IMR-90 (cell line): ENCODE data around the gene C3orf70. TPM values are rescaled to one million over a fixed set of nuclear protein-coding genes. Genes with fewer than 3 reads are reported as not detected.

Experiments used
- ATAC-seq: fragments of 200-7000 bp; cut with Tn5 transposase; 2 replicates; pipeline ENCODE4 v1.9.1; 2020; ENCODE audit warnings: low read depth, mild to moderate bottlenecking, moderate library complexity
- BruUV-seq: library from RNA; stranded (reverse); fragments of 400-500 nt; replicated peaks from 2 replicates; lab custom pipeline; 2021; lab: Mats Ljungman, UMichigan
- CTCF ChIA-PET: fragments of 300-600 bp; formaldehyde crosslinking; extraction: SDS; loops from one replicate; lab custom pipeline; 2021; ENCODE audit warnings: antibody characterized with exemption; lab: Yijun Ruan, JAX
- POLR2A ChIA-PET: fragments of 300-600 bp; sonication (Branson Sonifier 250); formaldehyde crosslinking; loops from one replicate; lab custom pipeline; 2022; ENCODE audit warnings: antibody characterized with exemption; ENCODE audit not compliant: unreplicated experiment; lab: Charles Lee
- DNase-seq: peaks from one replicate; pipeline ENCODE4 v3.0.0; 2013
- H2AFZ ChIP-seq: replicated peaks from 2 replicates; pipeline ENCODE3; 2013; ENCODE audit warnings: low read length, mild to moderate bottlenecking; ENCODE audit not compliant: poor library complexity
- H2AK5ac ChIP-seq: 2 replicates; pipeline ENCODE4 v1.6.1; 2013; ENCODE audit warnings: low read depth, low read length, inconsistent platforms
- H2AK9ac ChIP-seq: replicated peaks from 2 replicates; pipeline ENCODE3; 2013; ENCODE audit warnings: mild to moderate bottlenecking, low read depth, low read length, moderate library complexity; ENCODE audit not compliant: poor library complexity
- H2BK120ac ChIP-seq: 2 replicates; pipeline ENCODE4 v1.6.1; 2013; ENCODE audit warnings: low read depth, low read length, inconsistent platforms
- H2BK15ac ChIP-seq: 3 replicates; pipeline ENCODE4 v1.6.1; 2013; ENCODE audit warnings: low read depth, low read length, inconsistent platforms
- H2BK20ac ChIP-seq: 2 replicates; pipeline ENCODE4 v1.6.1; 2013; ENCODE audit warnings: low read depth, mild to moderate bottlenecking, inconsistent platforms, low read length, moderate library complexity
- H2BK5ac ChIP-seq: 2 replicates; pipeline ENCODE4 v1.6.1; 2013; ENCODE audit warnings: mild to moderate bottlenecking, low read depth, low read length, inconsistent platforms; ENCODE audit not compliant: poor library complexity, severe bottlenecking
- H3K14ac ChIP-seq: replicated peaks from 2 replicates; pipeline ENCODE4 v1.6.1; 2013; ENCODE audit warnings: low read depth, low read length, inconsistent platforms
- H3K18ac ChIP-seq: 2 replicates; pipeline ENCODE4 v1.6.1; 2013; ENCODE audit warnings: low read depth, low read length, control low read depth
- H3K23ac ChIP-seq: 2 replicates; pipeline ENCODE4 v1.6.1; 2013; ENCODE audit warnings: low read depth, low read length, inconsistent platforms
- H3K27ac ChIP-seq: 2 replicates; pipeline ENCODE4 v1.5.1; 2013; ENCODE audit warnings: mild to moderate bottlenecking, control low read depth, low read length; ENCODE audit not compliant: insufficient read depth
- H3K27me3 ChIP-seq: 2 replicates; pipeline ENCODE4 v1.6.1; 2013; ENCODE audit warnings: low read length; ENCODE audit not compliant: control insufficient read depth, insufficient read depth
- H3K36me3 ChIP-seq: 2 replicates; pipeline ENCODE4 v1.6.1; 2013; ENCODE audit warnings: low read length, mixed read lengths; ENCODE audit not compliant: control insufficient read depth, insufficient read depth
- H3K4ac ChIP-seq: 2 replicates; pipeline ENCODE4 v1.6.1; 2013; ENCODE audit warnings: low read depth, low read length, inconsistent platforms
- H3K4me1 ChIP-seq: 2 replicates; pipeline ENCODE4 v1.6.1; 2013; ENCODE audit warnings: low read length, mixed read lengths; ENCODE audit not compliant: control insufficient read depth, insufficient read depth
- H3K4me2 ChIP-seq: 2 replicates; pipeline ENCODE4 v1.6.1; 2013; ENCODE audit warnings: low read depth, mild to moderate bottlenecking, control low read depth, low read length, moderate library complexity
- H3K4me3 ChIP-seq: 2 replicates; pipeline ENCODE4 v1.5.1; 2013; ENCODE audit warnings: low read depth, mild to moderate bottlenecking, control low read depth, low read length, moderate library complexity; ENCODE audit not compliant: insufficient read depth
- H3K56ac ChIP-seq: 2 replicates; pipeline ENCODE4 v1.6.1; 2013; ENCODE audit warnings: low read length, inconsistent platforms; ENCODE audit not compliant: insufficient read depth; ENCODE audit errors: extremely low read depth
- H3K79me1 ChIP-seq, 2 experiments: 2 replicates each; pipeline ENCODE4 v1.6.1; 2013; ENCODE audit warnings: low read length in 2 of 2, inconsistent platforms in 1 of 2, low read depth in 1 of 2
- H3K9ac ChIP-seq: 2 replicates; pipeline ENCODE4 v1.6.1; 2013; ENCODE audit warnings: low read depth, low read length, control low read depth
- H3K9me1 ChIP-seq: 2 replicates; pipeline ENCODE4 v1.6.1; 2013; ENCODE audit warnings: low read length, inconsistent platforms; ENCODE audit not compliant: insufficient read depth
- H3K9me3 ChIP-seq: 2 replicates; pipeline ENCODE4 v1.6.1; 2013; ENCODE audit warnings: low read length; ENCODE audit not compliant: control insufficient read depth, insufficient read depth
- H4K20me1 ChIP-seq: 2 replicates; pipeline ENCODE4 v1.6.1; 2013; ENCODE audit warnings: low read length, inconsistent platforms; ENCODE audit not compliant: insufficient read depth
- H4K5ac ChIP-seq: 2 replicates; pipeline ENCODE4 v1.6.1; 2013; ENCODE audit warnings: mild to moderate bottlenecking, low read depth, low read length, control low read depth
- H4K8ac ChIP-seq, 2 experiments: 2 replicates each; pipeline ENCODE4 v1.6.1; 2013; ENCODE audit warnings: low read depth in 2 of 2, low read length in 2 of 2, control low read depth in 1 of 2, inconsistent platforms in 1 of 2
- H4K91ac ChIP-seq: 2 replicates; pipeline ENCODE4 v1.6.1; 2013; ENCODE audit warnings: low read depth, low read length, inconsistent platforms; ENCODE audit not compliant: insufficient read depth
- BHLHE40 ChIP-seq: fragments of 150-350 bp; IDR thresholded peaks from 2 replicates; pipeline ENCODE4 v1.6.1; 2016; ENCODE audit warnings: mild to moderate bottlenecking, low read depth, low read length
- CEBPB ChIP-seq: IDR thresholded peaks from 2 replicates; pipeline ENCODE4 v1.6.1; 2012; ENCODE audit warnings: low read depth, low read length, improper control_type of control experiment
- CHD1 ChIP-seq: IDR thresholded peaks from 2 replicates; pipeline ENCODE4 v1.6.1; 2012; ENCODE audit warnings: low read depth, low read length, improper control_type of control experiment
- CTCF ChIP-seq: conservative IDR thresholded peaks from 2 replicates; pipeline ENCODE4 v1.5.1; 2012; ENCODE audit warnings: mild to moderate bottlenecking, low read depth, low read length, improper control_type of control experiment
- ELK1 ChIP-seq: fragments of 150-350 bp; IDR thresholded peaks from 2 replicates; pipeline ENCODE4 v1.6.1; 2016; ENCODE audit warnings: low read depth, mild to moderate bottlenecking, low read length, moderate library complexity, borderline replicate concordance
- FOS ChIP-seq: fragments of 150-350 bp; IDR thresholded peaks from 2 replicates; pipeline ENCODE4 v1.6.1; 2016; ENCODE audit warnings: low read depth, low read length
- MAFK ChIP-seq: IDR thresholded peaks from 2 replicates; pipeline ENCODE4 v1.6.1; 2012; ENCODE audit warnings: low read depth, low read length, improper control_type of control experiment
- MAZ ChIP-seq: IDR thresholded peaks from 2 replicates; pipeline ENCODE4 v1.6.1; 2012; ENCODE audit warnings: low read depth, mild to moderate bottlenecking, low read length, improper control_type of control experiment, moderate library complexity, borderline replicate concordance
- MXI1 ChIP-seq: IDR thresholded peaks from 2 replicates; pipeline ENCODE4 v1.6.1; 2012; ENCODE audit warnings: low read depth, mild to moderate bottlenecking, low read length, moderate library complexity, borderline replicate concordance
- NFE2L2 ChIP-seq: fragments of 150-350 bp; IDR thresholded peaks from 2 replicates; pipeline ENCODE4 v1.6.1; 2016; ENCODE audit warnings: low read depth, mild to moderate bottlenecking, low read length
- POLR2A ChIP-seq: IDR thresholded peaks from 2 replicates; pipeline ENCODE4 v1.6.1; 2012; ENCODE audit warnings: mild to moderate bottlenecking, low read depth, low read length
- RAD21 ChIP-seq: IDR thresholded peaks from 2 replicates; pipeline ENCODE4 v1.6.1; 2012; ENCODE audit warnings: low read length, improper control_type of control experiment
- RCOR1 ChIP-seq: IDR thresholded peaks from 2 replicates; pipeline ENCODE4 v1.6.1; 2012; ENCODE audit warnings: mild to moderate bottlenecking, low read length, improper control_type of control experiment; ENCODE audit not compliant: insufficient replicate concordance
- RFX5 ChIP-seq: IDR thresholded peaks from 2 replicates; pipeline ENCODE4 v1.8.0; 2012; ENCODE audit warnings: low read depth, mild to moderate bottlenecking, low read length, moderate library complexity
- SMC3 ChIP-seq: fragments of 150-350 bp; IDR thresholded peaks from 2 replicates; pipeline ENCODE4 v1.6.1; 2016; ENCODE audit warnings: low read depth, mild to moderate bottlenecking, antibody characterized with exemption, low read length, moderate library complexity
- USF2 ChIP-seq: fragments of 150-350 bp; IDR thresholded peaks from 2 replicates; pipeline ENCODE4 v1.6.1; 2017; ENCODE audit warnings: mild to moderate bottlenecking, antibody characterized with exemption, low read length, low read depth
- WGBS, 2 experiments: methylation state at CpG; one replicate each; pipeline versions ENCODE4 v1.1.5 to v1.1.7; 2013; ENCODE audit warnings: missing lambda C conversion rate in 2 of 2; ENCODE audit not compliant: insufficient read length in 1 of 2; ENCODE audit errors: extremely low coverage in 2 of 2; 5-methylcytosine and 5-hydroxymethylcytosine counted together
- dilution Hi-C: fragments of 300-500 bp; cut with HindIII; formaldehyde crosslinking; loops from one replicate; pipeline ENCODE4 v1.14.3; 2018; ENCODE audit warnings: low sequenced_read_pairs; ENCODE audit not compliant: unreplicated experiment
- in situ Hi-C: fragments of 300-500 bp; cut with MboI; formaldehyde crosslinking; loops from 3 replicates; pipeline ENCODE4 v1.14.3; 2019; ENCODE audit warnings: low sequenced_read_pairs, inconsistent platforms, mixed read lengths
- intact Hi-C: fragments of 100-400 bp; cut with micrococcal nuclease; formaldehyde crosslinking; loops from 2 replicates; pipeline ENCODE4 v1.10.0; 2022
- polyA plus RNA-seq, 3 experiments: library from polyadenylated mRNA; depleted of rRNA; stranded (reverse); fragments of >200 nt; gene quantifications; 2 replicates each; pipeline ENCODE4 v1.2.3, GENCODE V29; 2012; ENCODE audit warnings: low replicate concordance in 1 of 3
- total RNA-seq: library from RNA; depleted of rRNA; stranded (reverse); fragments of >200 nt; gene quantifications from 2 replicates; pipeline ENCODE4 v1.2.3, GENCODE V29; 2012

The C3orf70 gene
- total and polyA plus RNA-seq, 2 of the 4 experiments (the other 2 are of a cell fraction): 0.96 to 1.8 TPM

GRCh38 chr3:185114756-185115155 lies 38.1 kb downstream of the C3orf70 start:
- ATAC-seq: no peak
- no peak overlapping the region for H2BK5ac ChIP-seq
- ChIA-PET CTCF (interaction anchor here (1.3 kb wide), 1 partner anchor 15 kb away, joined by 3 read pairs; no protein-coding TSS in a partner anchor), POLR2A (no interaction called here)
- no peaks in the 10 kb centered on the region for H3K79me1 ChIP-seq
- no peak overlapping the region for H2AK5ac ChIP-seq
- no CpG with 5 or more reads among the region's 4 CpGs for WGBS, 2 experiments
- no peak overlapping the region for H3K23ac ChIP-seq
- no peak overlapping the region for H3K4ac ChIP-seq
- H3K4me2 ChIP-seq: no peak overlapping the region
- no peaks in the 10 kb centered on the region; the same call in 1 of the 2 replicates for H3K9me1 ChIP-seq
- no peak overlapping the region for H3K56ac ChIP-seq
- no peak overlapping the region for H4K8ac ChIP-seq
- H3K18ac ChIP-seq: no peak overlapping the region
- no peaks in the 10 kb centered on the region for H3K9me3 ChIP-seq
- H3K14ac ChIP-seq: no peak overlapping the region
- H3K4me3 ChIP-seq: no peak overlapping the region
- DNase-seq: no peak
- no peaks in the 10 kb centered on the region for H3K4me1 ChIP-seq
- intact Hi-C loops: no loop called here
- no peak overlapping the region for H2BK20ac ChIP-seq
- in situ Hi-C loops: no loop called here
- H2BK120ac ChIP-seq: no peak overlapping the region
- no peak overlapping the region for H2AFZ ChIP-seq
- dilution Hi-C loops: no loop called here
- no peak overlapping the region for H2BK15ac ChIP-seq
- no peaks in the 10 kb centered on the region for H3K36me3 ChIP-seq
- H3K9ac ChIP-seq: no peak overlapping the region
- no TSS peak for BruUV-seq
- H4K20me1 ChIP-seq: no peaks in the 10 kb centered on the region
- H3K27ac ChIP-seq: no peak overlapping the region
- no peaks in the 10 kb centered on the region for H3K27me3 ChIP-seq
- no peak overlapping the region for H4K5ac ChIP-seq
- no peak for TF ChIP-seq MAZ
- TF ChIP-seq ELK1: no peak
- TF ChIP-seq USF2: no peak
- TF ChIP-seq RCOR1: no peak
- TF ChIP-seq BHLHE40: no peak
- TF ChIP-seq CEBPB: no peak
- TF ChIP-seq CHD1: no peak
- no peak for TF ChIP-seq RFX5
- no peak for TF ChIP-seq FOS
- no peak for TF ChIP-seq MAFK
- TF ChIP-seq MXI1: no peak
- TF ChIP-seq POLR2A: no peak
- TF ChIP-seq CTCF: no peak
- no peak for TF ChIP-seq RAD21
- no peak for TF ChIP-seq NFE2L2
- no peak for TF ChIP-seq SMC3
- no peak overlapping the region for H2AK9ac ChIP-seq
- H4K91ac ChIP-seq: no peak overlapping the region
